NCI-H187 treated with DMSO at 0.1 percent for 48 hours (cell line): ENCODE data around the gene RPS6KA5.
"Not testable (repeated sequence)": the region's sequence is repeated elsewhere in the genome, so short reads cannot be mapped to it uniquely, and the experiment has no call there.

Experiments used
- DNase-seq: peaks from one replicate; lab custom pipeline; 2025; lab: John Stamatoyannopoulos, UW

The RPS6KA5 gene

DNA sequence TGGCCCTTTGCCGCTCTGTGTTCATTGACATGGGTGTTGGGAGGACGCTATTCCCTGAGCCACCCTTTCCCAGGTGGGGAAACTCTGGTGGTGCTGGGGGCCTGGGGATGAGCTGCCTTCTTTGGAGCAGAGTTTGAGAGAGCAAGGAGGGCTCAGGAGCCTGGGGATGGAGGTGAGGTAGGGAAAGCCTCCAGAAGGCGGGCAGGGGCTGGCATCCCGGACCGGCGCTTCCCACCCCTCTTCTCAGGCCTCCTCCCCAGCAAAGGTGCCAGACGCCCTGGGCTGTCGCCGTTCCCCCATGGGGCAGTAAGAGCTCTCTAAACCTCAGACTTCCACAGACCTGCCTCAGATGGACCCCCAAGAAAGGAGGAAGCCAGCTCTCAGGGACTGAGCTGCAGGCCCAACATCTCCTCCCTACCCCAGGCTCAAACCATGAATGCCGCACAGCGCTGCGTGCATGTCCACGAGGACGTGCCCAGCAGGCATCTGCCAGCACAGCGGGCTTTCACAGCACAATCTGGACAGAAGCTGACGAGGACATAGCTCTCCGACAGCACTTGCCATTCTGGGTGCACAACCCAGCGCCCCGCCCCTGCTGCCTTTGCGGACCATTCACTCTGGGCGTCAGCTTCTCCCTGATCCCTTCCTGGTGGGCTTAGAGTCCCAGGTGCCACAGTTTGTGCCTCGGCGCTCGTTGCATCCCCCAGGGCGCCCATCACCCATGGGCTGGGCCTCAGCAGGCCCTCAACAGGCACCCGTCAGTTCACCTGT is 229.3 kb downstream of the RPS6KA5 start:
- no peak for DNase-seq

DNA sequence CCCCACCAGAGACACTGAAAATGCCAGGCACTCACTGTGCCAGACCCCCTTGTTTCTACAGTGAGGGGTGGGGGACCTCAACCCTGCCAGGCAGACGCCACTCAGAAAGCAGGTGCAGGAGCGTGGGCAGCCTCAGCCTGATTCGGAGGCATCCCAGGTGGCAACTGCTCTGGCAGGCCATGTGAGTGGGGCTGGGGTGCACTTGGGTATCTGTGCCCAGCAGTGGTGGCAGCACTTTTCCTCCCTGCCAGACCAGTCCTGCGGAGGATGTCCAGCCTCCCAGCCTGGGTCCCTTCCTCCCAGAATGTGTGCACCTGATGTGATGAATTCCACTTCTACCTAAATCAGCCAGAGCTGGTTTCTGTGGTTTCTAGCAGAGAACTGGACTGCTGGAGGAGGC is 230.8 kb downstream of the RPS6KA5 start:
- no peak for DNase-seq

DNA sequence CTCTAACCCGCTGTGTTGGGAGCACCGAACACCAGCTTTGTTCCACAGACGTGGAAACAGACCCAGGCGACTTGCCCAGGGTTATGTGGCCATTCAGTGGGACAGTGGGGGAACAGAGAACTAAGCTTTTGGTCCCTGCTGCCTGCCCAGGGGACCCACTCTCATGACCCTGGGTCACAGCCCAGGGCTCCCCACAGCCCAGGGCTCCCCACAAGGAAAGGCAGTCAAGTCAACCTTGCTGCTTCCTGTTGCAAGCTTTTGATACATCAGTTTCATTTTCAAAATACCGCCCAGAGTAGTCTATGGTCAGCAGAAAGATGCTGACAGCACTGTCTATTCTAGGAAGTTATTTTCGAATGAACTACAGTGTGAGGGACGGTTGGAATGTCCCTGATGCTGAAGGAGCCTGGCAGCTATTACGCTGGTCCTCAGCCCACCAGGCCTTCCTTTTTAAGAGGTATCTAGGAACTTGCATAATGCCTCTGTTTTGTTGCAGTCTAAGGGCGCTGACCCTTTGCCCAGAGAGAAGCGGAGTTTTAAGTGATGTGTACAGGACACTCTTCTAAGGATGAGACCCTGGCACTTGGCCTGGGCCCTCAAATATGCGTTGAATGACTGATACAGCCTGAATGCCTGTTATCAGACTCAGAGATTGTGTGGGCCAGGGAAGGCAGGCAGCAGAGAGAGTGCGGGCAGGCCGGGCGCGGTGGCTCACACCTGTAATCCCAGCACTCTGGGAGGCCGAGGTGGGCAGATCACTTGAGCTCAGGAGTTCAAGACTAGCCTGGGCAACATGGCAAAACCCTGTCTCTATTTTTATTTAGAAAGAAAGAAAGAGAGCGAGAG is 231.6 kb downstream of the RPS6KA5 start:
- no peak for DNase-seq

DNA sequence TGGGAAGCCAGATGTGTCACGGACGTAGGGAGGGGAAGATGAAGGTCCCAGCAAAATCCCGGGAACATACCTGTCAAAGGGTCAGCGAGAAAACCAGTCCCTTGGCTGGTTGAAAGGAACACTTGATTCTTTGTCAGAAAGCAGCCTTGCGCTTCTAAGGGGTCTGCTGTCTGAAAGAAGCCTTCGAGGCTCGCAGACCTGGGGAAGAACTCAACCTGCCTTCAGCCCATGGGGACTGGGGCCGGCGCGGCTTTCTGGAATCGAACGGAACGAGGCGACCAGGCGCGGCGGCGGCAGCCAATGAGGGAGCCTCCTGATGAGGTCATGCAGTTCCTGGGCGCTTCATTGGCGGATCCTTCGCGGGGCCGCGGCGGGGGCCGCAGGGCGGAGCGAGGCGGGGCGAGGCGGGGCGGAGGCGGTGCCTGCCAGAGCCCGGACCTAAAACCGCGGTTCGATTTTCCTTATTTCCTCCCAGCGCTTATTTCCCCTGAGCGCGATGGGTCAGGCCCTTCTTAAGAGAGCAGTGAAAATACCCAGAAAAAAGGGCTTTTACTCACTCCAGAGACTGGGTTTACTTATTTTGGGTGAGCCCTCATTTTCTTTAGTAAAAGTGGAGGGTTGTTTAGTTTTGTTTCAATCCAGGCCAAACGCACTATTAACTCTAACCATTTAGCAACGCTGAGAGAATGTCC is 232.4 kb downstream of the RPS6KA5 start:
- DNase-seq = peak; percentile 66

DNA sequence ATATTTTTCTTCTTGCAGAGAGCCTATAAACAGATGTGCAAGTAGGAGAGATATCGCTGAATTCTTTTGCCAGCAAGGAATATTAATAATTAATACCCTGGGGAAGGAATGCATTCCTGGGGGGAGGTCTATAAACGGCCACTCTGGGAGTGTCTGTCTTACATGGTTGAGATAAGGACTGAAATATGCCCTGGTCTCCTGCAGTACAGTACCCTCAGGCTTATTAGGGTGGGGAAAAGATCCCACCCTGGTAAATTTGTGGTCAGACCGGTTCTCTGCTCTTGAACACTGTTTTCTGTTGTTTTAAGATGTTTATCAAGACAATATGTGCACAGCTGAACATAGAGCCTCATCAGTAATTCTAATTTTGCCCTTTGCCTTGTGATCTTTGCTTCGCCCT is 236.9 kb downstream of the RPS6KA5 start:
- DNase-seq = not testable (repeated sequence)

DNA sequence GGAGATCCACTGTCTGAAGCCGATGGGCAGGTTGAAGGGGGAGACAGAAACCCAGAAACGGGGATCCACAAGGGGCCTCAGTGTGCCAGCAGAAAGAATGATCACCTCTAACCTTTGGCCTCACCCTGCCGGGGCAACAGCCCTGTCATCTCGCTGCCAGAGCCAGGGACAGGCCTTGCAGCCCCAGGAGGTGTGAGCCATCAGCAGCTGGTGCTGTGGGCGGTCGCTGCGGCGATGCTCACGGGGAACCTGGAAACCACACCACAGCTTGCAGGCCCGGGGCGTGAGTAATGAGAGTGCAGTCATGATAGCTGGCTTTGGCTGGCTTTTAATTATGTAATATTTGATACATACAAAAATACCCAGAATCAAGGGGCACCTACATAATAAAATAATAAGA is 239.5 kb downstream of the RPS6KA5 start:
- DNase-seq = no peak

DNA sequence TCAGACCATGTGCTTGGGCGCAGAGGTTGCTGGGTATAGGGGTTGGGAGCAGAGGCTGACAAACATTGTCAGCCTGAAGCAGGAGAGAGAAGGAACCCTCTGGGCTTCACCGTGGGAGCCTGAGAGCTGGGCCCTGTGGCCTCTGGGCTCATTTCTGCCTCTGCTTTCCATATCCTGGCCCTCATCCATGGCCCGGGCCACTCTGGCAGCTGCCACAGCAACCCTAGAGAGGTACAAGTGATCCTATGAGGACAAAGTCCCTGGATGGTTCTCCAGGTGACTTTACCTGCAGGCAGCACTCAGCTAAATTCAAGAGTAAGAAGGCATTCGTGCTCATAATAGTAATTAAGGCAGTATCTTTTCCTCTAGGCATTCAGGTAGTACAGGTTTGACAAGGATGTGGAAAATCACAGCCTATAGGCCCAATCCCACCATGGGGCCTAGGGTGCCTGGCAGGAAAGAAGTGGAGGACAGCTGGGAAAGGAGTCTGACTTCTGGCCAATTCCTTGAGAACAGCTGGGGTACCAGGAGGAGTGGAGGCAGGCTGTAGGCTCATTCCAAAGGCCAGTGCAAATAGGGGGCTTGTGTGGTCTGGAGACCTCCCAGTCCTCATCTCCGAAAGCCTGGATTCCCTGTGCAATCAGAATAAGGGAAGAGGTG is 240.6 kb downstream of the RPS6KA5 start:
- no peak for DNase-seq

DNA sequence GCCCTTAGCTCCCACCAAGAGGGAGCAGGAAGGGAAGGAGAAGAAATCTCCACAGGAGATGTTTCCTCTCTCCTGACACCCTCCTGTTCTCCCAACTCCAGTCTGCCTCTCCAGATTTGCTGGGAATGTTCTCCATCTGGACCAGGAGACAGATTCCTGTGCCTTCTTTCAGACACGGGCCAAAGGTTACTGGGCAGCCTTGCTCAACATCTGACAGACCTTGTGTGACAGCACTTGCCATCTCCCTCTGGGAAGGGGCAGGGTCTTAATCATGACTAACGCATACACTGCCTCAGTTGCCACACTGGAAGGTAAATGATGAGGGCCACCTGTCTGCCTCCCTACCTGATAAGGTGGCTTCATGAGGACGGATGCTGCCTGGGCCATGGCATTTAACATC is 241.7 kb downstream of the RPS6KA5 start:
- no peak for DNase-seq

DNA sequence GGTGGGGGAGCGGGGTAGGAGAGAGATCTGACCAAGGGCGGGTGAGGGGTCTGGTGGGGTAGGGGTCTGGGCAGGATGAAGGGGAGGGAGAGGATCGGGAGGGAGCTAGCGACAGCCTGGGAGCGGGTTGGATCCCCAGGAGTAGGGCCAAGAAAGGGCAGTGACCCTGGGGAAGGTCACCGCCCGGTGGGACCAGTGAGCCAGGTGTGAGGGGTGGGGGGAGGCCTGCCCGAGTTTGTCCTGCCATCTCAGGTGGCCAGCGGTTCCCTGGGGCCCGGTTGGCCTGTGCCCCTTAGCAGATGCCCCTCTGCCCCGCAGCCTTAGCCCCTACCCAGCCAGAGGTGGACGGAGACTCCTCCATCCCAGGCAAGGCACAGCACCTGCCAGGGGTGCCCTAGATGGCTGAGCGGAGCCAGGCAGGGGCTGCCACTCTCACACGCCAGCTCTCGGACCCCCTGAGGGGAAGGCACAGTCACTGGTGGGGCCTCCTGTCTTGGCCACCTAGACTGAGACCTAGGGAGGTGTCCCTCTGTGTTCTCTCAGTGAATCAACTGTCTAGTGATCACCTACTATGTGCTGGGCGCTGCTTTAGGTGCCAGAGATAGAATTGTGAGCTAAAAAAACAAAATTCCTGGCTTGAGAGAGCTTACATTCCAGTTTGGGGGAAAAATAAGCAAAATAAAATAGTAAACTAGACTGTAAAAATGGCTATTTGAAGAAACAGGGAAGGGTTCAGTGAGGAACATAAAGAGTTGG is 243.6 kb downstream of the RPS6KA5 start:
- no peak for DNase-seq

DNA sequence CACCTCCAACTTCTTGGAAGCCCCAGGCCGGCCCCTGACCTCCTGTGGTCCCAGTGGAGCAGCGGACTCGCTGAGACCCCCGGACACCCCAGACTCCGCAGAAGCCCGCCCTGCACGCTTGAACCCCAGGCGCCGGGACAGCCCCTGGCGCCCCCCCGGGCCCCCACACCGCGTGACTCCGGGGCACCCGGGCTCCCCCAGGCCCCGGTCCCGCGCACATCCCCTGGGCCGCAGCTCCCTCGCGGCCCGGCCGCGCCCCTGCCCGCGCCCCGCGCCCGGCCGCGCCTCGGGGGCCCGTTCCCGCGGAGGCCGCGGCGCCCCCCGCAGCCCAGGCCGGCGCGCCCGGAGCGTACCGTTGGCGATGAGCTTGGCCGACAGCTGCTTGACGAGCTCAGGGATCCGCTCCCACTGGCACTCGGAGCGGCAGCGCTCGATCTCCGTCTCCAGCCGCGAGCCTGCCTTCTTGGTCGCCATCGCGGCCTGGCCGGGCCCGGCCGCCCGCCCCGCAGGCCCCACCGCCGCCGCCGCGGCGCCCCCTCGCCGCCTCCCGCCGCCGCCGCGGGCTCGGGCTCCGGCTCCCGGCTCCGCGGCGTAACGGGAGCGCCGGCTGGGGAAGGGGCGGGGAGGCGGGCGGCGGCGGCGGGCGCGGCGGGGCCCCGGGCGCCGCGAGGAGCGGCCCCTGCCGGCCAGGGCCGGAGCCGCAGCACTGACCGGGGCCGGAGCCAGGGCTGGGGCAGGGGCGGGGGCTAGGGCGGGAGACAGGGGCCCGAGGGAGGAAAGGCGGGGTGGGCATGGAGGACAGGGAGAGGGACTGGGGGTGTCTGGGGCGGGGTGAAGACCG is 244.4 kb downstream of the RPS6KA5 start, which contains the start of gene TTC7B:
TSS of gene TTC7B (minus strand) at position 609 of the 841 bp plus-strand sequence. CDS start at position 474, 135 bp downstream.
- DNase-seq = no peak

DNA sequence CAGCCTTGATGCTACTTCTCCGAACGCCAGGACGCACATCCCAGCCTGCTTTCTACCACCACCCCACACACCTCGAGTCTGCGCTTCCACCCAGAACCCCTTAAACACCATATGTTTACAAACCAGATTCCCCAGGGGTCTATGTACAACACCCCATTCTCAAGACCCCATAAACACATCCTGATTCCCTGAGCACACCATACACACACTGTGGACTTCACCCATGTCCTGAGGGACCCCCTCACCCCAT is 244.9 kb downstream of the RPS6KA5 start:
- DNase-seq = no peak

DNA sequence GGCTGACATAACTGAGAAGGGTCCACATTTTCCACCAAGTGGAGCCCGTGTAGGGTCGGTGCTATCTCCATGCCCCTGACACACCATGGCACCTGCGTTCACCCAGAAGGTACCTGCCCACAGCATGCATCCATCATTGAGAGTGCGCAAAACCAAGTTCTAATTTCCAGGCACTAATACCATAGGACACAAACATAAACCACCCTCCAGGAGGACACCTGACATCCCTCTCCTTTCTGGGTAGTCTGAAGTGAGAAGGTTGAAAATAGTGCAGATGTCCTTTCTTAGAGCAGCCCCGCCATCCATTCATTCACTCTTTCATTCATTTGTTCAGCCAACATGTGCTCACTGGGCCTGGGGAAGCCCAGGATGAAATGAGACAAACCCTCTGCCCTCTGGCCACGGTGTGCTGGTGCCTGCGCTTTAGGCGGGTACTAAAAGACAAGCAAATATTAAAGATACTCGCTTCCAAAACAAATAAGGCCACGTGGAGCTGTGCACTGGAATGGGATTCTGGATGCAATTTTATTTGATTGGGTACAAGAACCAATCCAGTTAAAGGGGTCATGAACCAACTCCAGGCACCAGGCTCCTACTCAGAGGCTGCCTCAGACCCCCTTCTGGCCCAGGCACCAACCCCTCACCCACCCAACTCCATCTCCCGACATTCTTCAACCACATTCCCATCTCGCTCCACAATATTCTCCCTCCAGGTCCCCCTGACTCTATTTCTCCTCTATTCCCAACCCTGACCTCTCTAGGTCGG is 245.5 kb downstream of the RPS6KA5 start:
- no peak for DNase-seq

DNA sequence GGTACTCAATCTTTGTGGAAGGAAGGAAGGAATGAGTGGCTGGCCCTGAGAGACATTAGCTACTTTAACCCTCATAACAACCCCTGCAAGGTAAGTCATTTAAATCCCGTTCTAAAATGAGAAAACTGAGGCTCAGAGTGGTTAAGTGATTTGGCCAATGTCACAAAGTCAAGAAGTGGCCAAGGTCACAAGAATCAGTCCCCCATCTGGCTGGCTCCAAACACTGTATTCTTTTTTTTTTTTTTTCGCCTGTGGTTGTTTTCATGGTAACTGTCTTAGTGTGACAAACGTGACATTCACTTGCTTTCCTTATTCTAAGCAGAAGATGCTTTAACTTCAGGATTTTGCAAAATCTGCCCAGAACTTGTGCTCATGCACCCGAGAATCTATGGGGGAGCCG is 247.0 kb downstream of the RPS6KA5 start:
- no peak for DNase-seq

DNA sequence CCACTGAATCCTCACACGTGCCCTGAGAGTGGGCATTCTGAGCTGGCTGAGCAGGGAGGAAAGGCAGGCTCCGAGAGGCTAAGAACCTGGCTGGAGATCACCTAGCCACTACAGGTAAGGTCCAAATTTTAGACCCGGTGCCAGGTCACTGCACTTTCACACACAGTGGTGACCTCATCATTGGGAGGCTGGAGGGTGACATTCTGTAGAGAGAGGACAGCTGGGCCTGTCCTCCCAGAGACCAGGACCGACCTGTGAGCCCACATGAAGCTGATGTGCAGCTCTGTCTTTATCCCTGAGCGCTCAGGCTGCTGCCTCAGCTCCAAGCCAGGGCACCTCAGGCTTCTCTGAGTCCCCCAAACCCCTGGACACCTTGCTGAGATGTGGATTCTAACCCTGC is 248.3 kb downstream of the RPS6KA5 start:
- DNase-seq = no peak

DNA sequence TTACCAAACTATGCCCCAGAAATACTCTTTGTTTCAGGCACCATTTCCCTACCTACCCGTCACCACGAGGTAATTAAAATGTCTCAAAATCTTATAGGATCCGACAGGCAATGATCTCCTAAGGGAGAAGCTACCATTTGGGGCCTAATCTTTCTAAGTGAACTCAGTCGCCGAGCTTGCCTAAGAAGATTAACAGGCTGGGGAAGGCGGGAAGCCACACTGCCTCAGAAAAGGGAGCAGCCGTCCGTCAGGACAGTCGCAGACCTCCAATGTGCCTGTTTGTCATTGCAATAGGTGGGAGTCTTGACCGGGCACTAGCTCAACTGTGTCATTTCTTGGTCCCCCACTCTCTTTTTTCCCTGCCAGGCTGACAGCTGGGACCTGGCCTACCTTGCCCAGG is 248.8 kb downstream of the RPS6KA5 start:
- DNase-seq = no peak

DNA sequence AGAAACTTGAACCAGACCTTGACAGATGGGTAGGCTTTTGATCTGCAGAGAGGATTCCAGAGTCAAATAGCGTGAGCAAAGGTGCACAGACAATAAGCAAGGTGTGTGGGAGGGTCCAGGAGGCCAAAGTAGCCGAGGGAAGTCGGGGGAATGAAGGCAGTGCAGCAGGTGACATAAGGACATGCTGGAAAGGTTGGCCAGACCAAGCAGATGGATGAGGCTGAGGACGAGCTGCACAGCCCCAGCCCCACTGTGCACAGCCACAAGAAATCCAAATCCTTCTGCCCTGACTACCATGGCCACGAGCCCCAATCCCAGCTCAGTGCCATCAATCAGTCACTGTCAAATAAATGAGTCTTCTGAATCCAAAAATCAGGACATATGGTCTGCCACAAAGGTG is 249.6 kb downstream of the RPS6KA5 start:
- DNase-seq = no peak

DNA sequence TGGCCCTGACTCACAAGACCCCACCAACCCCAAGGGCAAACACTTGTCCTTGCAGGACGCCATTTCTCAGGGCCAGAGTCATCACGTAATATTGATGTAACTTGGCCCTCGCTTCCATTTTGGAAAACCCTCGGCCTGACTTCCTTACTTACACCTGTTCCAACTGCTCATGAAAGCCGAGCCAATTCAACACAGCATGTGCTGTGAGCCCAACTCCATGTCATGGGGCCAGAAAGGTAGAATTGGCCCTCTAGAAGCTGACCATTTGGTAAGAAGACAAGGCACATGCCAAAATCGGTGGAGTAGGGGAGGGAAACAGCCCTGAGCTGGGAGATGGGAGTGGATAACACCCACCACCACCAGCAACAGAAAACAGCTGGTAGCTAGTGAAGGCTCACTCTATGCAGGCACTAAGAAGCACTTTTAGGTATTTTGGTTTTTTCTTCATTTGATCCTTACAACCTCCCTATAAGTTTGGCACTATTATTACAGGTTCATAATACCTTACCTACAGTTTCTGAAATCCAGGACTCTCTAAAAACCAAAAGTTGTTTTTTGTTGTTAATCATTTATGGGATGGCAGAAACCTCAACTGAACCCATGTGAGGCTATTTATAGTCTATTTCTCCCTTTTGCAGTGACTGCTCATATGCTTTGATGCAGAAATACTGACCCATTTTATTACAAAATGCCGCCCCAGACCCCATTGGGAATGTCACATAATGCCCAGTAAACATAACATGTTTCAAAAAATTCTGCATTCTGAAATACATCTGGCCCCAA is 250.7 kb downstream of the RPS6KA5 start:
- DNase-seq = no peak

DNA sequence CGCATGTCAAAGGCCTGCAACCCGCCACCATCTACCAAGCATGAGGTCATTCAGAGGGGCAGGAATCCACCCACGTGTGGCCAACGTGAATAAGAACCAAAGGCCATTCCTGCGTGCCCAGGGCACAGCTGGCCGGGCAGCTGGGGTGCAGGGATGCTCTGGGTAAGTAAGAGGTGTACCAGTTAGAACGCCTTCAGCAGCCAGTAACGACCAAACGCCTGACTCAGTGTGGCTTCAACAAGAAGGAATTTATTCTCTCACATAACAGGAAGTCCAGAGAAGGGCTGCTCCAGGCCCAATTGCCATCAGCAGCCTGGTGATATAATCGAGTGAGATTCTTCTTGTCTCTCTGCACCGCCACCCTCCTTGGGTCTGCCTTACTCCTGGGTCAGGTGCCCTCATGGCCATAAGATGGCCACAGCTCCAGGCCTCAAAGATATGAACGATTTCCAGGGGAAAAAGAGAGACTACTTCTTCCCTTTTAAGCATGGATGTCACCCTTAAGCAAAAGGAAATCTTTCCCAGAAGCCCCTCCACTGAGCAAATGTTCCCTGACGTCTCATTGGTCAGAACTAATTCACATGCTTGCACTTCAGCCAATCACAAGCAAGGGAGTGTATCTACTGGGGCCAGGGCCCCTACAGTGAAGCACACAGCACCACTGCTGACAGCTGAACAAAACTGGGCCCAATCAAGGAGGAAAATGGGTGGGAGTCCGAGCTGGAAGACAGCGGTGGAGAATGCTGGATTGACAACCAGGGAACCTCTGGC is 251.5 kb downstream of the RPS6KA5 start:
- no peak for DNase-seq
